ENCODE measurements around the gene GLT8D1.
A peak's percentile ranks its signal among the peaks of the same experiment; 100 is the strongest.
"Not testable (repeated sequence)": the region's sequence is repeated elsewhere in the genome, so short reads cannot be mapped to it uniquely, and the experiment has no call there.

The GLT8D1 gene

GRCh38 chr3:52679811-52680210 is 25.8 kb downstream of the GLT8D1 start:
- no peak for DNase-seq (ENCODE audit: low read depth)

GRCh38 chr3:52679199-52679538 is 26.4 kb downstream of the GLT8D1 start:
- DNase-seq (ENCODE audit: low read depth), result no peak

GRCh38 chr3:52678265-52679198 is 27.1 kb downstream of the GLT8D1 start:
- DNase-seq (ENCODE audit: low read depth), result no peak

DNA sequence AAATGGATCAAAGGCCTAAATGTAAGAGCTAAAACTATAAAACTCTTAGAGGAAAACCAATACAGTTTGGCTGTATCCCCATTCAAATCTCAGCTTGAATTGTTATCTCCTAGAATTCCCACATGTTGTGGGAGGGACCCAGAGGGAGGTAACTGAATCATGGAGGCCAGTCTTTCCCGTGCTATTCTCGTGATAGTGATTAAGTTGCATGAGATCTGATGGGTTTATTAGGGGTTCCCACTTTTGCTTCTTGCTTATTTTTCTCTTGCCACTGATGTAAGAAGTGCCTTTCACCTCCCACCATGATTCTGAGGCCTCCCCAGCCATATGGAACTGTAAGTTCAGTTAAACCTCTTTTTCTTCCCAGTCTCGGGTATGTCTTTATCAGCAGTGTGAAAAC is 29.4 kb downstream of the GLT8D1 start:
- not testable (repeated sequence) for DNase-seq (ENCODE audit: low read depth)

DNA sequence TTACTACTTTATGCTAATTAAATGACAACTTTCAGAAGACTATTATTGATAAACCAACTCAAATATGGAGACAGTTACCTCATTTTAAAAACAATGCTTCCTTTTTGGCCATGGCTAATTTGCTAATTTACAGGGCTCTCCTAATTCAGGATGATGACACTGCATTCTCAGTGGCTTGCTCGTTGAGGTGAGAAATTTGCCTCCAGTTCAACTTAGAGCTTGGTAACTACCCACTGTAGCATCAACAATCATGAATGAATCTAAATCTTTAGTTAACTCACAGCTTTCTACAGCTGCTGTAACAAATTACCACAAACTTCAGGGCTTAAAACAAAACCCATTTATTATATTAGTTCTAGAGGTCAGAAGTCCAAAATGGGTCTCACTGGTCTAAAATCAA is 33.9 kb downstream of the GLT8D1 start:
- no peak for DNase-seq (ENCODE audit: low read depth)

GRCh38 chr3:52670621-52671521 is 34.7 kb downstream of the GLT8D1 start:
- peak; percentile 20 for DNase-seq (ENCODE audit: low read depth)

DNA sequence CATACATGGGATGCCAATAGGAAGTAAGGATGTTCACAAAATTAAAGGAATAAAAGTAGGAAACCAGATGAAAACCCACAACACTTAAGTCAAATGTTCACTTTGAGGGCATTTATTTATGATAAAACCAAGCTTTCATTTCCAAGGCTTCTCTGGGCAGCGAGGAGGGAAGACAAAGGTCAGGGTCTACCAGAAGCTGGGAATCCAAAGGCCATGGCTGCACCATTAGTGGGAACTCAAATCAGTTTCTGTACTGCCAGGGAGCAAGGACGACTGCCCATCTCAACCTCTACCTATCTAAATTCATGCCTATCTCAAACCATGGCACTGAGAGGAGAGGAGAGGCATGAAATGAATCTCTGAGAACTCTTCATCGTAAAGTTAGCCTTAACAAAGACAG is 42.5 kb downstream of the GLT8D1 start:
- DNase-seq (ENCODE audit: low read depth), result no peak

DNA sequence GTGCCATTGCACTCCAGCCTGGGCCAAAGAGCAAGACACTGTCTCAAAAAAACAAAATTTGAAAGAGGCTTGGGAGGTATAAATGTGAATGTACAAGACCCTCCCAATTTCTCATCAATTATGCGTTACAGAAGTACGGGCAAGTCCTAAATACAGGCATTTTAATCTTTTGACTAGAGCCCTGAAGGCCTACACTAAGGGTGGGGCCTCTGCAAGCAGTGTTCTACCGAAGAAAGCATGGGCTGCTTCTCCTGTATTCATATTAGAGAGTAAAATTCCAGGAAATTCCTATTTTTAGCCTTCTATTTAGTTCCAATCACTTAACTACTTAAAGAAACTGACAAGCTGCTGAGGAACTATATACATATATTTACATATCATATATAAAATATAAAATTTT is 45.5 kb downstream of the GLT8D1 start:
- DNase-seq (ENCODE audit: low read depth), result no peak

DNA sequence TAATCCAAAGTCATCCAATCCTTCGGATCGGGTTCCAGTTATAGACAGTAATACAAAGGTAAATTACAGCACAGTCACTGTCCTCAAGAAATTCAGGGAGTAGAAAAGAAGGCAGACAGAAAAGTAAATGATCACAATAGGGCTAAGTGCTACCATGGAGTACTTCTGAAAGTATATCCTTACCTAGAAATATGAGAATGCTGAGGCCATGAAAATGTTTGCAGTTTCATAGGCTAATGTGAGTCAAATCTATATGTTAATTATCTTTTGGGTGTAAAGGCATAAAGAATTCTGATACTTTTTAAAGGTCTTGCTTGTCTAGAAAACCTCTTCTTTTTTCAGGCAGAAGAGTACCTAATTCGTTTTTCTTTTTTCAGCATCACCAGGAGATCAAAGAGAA is 49.7 kb downstream of the GLT8D1 start:
- DNase-seq (ENCODE audit: low read depth), result no peak

DNA sequence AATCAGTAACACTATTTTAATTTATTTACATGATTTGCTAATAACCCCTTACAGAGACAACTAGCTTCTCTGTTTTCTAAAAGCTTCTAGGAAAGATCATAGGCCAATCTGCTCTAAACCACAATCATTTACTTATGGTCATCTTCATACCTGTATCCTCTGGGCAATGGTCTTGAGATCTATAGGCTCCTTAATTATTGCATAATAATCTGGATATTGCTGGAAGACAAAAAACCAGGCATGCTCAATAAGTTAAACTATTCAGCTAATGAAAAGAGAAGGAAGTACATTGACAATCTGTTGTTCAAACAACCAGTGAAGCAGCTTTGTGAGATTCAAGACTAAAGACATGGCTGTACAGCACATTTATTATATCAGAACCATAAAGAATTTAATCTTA is 54.0 kb downstream of the GLT8D1 start:
- DNase-seq (ENCODE audit: low read depth), result no peak

- no peak for DNase-seq (ENCODE audit: low read depth)
These were observed 55.2 kb downstream of the GLT8D1 start for GRCh38 chr3:52650439-52650838.

GRCh38 chr3:52649461-52650210 is 56.0 kb downstream of the GLT8D1 start:
- DNase-seq (ENCODE audit: low read depth), result no peak

DNA sequence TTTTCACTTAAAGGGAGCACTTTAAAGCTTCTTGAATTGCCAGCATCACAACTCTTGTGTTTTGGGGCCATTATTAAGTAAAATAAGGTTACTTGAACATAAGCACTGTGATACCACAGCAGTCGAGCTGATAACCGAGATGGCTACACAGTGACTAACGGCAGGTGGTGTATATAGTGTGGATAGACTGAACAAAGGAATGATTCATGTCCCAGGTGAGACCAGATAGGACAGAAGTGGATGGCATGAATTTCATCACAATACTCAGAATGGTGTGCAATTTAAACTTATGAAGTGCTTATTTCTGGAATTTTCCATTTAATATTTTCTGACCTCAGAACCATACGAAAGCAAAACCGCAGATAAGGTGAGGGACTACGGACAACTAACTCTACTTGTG is 60.0 kb downstream of the GLT8D1 start:
- DNase-seq (ENCODE audit: low read depth), result no peak
